SK-N-SH (cell line): ENCODE results near the gene FOXP2. TPM values are rescaled to one million over a fixed set of nuclear protein-coding genes. Genes with fewer than 3 reads are reported as not detected.

Experiments
- CTCF ChIA-PET: fragments of 300-600, 350-600 bp; formaldehyde crosslinking; extraction: SDS; loops from one replicate; lab custom pipeline; 2021; lab: Yijun Ruan, JAX
- POLR2A ChIA-PET: fragments of 350-600 bp; sonication (Branson Sonifier 250); formaldehyde crosslinking; extraction: SDS; loops from one replicate; lab custom pipeline; 2020; ENCODE audit warnings: antibody characterized with exemption, inconsistent platforms; lab: Yijun Ruan, JAX
- DNase-seq: peaks from one replicate; pipeline ENCODE4 v3.0.0; 2012
- H2AFZ ChIP-seq: fragments of 200-600 bp; sonication (generic); 2 replicates; pipeline ENCODE4 v1.8.1; 2016; ENCODE audit warnings: antibody characterized with exemption, mild to moderate bottlenecking, low read depth
- H3F3A ChIP-seq: fragments of 200-600 bp; sonication (generic); replicated peaks from 2 replicates; pipeline ENCODE3; 2016; ENCODE audit warnings: antibody characterized with exemption, mild to moderate bottlenecking; ENCODE audit not compliant: insufficient read depth
- H3K27ac ChIP-seq, 2 experiments: fragments of 200-500 bp in 1 of 2; fragments of 200-600 bp in 1 of 2; sonication (Bioruptor generic) in 1 of 2; sonication (generic), shearing (Covaris generic) in 1 of 2; 2 replicates each; pipeline versions ENCODE4 v1.5.1 to v1.6.1; 2014 to 2016; ENCODE audit warnings: low read depth in 2 of 2, inconsistent platforms in 1 of 2, low read length in 1 of 2, mild to moderate bottlenecking in 1 of 2, mixed read lengths in 1 of 2
- H3K27me3 ChIP-seq: fragments of 200-600 bp; sonication (generic), shearing (Covaris generic); 2 replicates; pipeline ENCODE4 v1.6.1; 2016; ENCODE audit warnings: mixed run types; ENCODE audit not compliant: insufficient read depth
- H3K36me3 ChIP-seq, 2 experiments: fragments of 200-500 bp in 1 of 2; fragments of 200-600 bp in 1 of 2; sonication (Bioruptor generic) in 1 of 2; sonication (generic) in 1 of 2; replicated peaks in 1 of 2; 2 replicates each; pipeline versions ENCODE3 to v1.5.1; 2014 to 2016; ENCODE audit warnings: low read length in 1 of 2, mild to moderate bottlenecking in 1 of 2; ENCODE audit not compliant: insufficient read depth in 2 of 2, control insufficient read depth in 1 of 2
- H3K4me1 ChIP-seq, 2 experiments: fragments of 200-500 bp in 1 of 2; fragments of 200-600 bp in 1 of 2; sonication (Bioruptor generic) in 1 of 2; sonication (generic), shearing (Covaris generic) in 1 of 2; 2 replicates each; pipeline versions ENCODE4 v1.5.1 to v1.6.1; 2014 to 2016; ENCODE audit warnings: low read depth in 1 of 2, low read length in 1 of 2, mixed run types in 1 of 2; ENCODE audit not compliant: insufficient read depth in 2 of 2, control insufficient read depth in 1 of 2
- H3K4me2 ChIP-seq: fragments of 200-600 bp; sonication (generic), shearing (Covaris generic); 2 replicates; pipeline ENCODE4 v1.6.1; 2017; ENCODE audit warnings: mixed run types
- H3K4me3 ChIP-seq, 2 experiments: fragments of 200-500 bp in 1 of 2; fragments of 200-600 bp in 1 of 2; sonication (Bioruptor generic) in 1 of 2; sonication (generic), shearing (Covaris generic) in 1 of 2; 2 replicates each; pipeline versions ENCODE4 v1.5.1 to v1.8.1; 2014 to 2016; ENCODE audit warnings: low read depth in 2 of 2, inconsistent platforms in 1 of 2, low read length in 1 of 2, mild to moderate bottlenecking in 1 of 2, mixed read lengths in 1 of 2, moderate library complexity in 1 of 2
- H3K79me2 ChIP-seq: fragments of 200-600 bp; sonication (generic); 2 replicates; pipeline ENCODE4 v1.8.1; 2017; ENCODE audit warnings: mild to moderate bottlenecking; ENCODE audit not compliant: insufficient read depth
- H3K9ac ChIP-seq: fragments of 200-600 bp; sonication (generic); 2 replicates; pipeline ENCODE4 v1.6.1; 2017; ENCODE audit warnings: mixed run types
- H3K9me2 ChIP-seq: fragments of 200-600 bp; sonication (generic); 2 replicates; pipeline ENCODE4 v1.6.1; 2017; ENCODE audit warnings: mixed run types
- H3K9me3 ChIP-seq: fragments of 200-600 bp; sonication (generic); 2 replicates; pipeline ENCODE4 v1.6.1; 2017; ENCODE audit warnings: mixed run types, mild to moderate bottlenecking, moderate library complexity
- H4K20me1 ChIP-seq: fragments of 200-600 bp; sonication (generic); 2 replicates; pipeline ENCODE4 v1.6.1; 2017; ENCODE audit warnings: mild to moderate bottlenecking, mixed run types; ENCODE audit not compliant: insufficient read depth
- CHD2 ChIP-seq: fragments of 150-350 bp; IDR thresholded peaks from 2 replicates; pipeline ENCODE4 v1.6.1; 2018; ENCODE audit warnings: low read length; ENCODE audit not compliant: partially characterized antibody
- EP300 ChIP-seq, 2 experiments: IDR thresholded peaks; 2 replicates each; pipeline versions ENCODE4 v1.4.0 to v1.6.1; 2012; ENCODE audit warnings: borderline replicate concordance in 1 of 2, low read depth in 1 of 2, low read length in 1 of 2
- EZH2phosphoT487 ChIP-seq: fragments of 200-600 bp; sonication (generic); IDR thresholded peaks from 2 replicates; pipeline ENCODE4 v1.6.1; 2017; ENCODE audit warnings: low read depth, mixed run types, mild to moderate bottlenecking, antibody characterized with exemption, moderate library complexity, borderline replicate concordance
- FOSL2 ChIP-seq: IDR thresholded peaks from 2 replicates; pipeline ENCODE4 v1.4.0; 2012; ENCODE audit warnings: low read depth, mild to moderate bottlenecking, moderate library complexity, borderline replicate concordance
- FOXM1 ChIP-seq: IDR thresholded peaks from 2 replicates; pipeline ENCODE4 v1.4.0; 2012; ENCODE audit warnings: low read depth, mild to moderate bottlenecking
- MAX ChIP-seq: IDR thresholded peaks from 2 replicates; pipeline ENCODE4 v1.4.0; 2012; ENCODE audit warnings: low read depth
- NFIC ChIP-seq: IDR thresholded peaks from 2 replicates; pipeline ENCODE4 v1.4.0; 2012; ENCODE audit warnings: borderline replicate concordance
- PBX3 ChIP-seq: IDR thresholded peaks from 2 replicates; pipeline ENCODE4; 2012
- RAD21 ChIP-seq: IDR thresholded peaks from 2 replicates; pipeline ENCODE4 v1.6.1; 2012; ENCODE audit warnings: mild to moderate bottlenecking, low read length
- RFX5 ChIP-seq: IDR thresholded peaks from 2 replicates; pipeline ENCODE4 v1.6.1; 2012; ENCODE audit warnings: mild to moderate bottlenecking, improper control_type of control experiment, low read length
- SMC3 ChIP-seq: IDR thresholded peaks from 2 replicates; pipeline ENCODE4 v1.6.1; 2012; ENCODE audit warnings: low read depth, low read length, improper control_type of control experiment
- TCF12 ChIP-seq: IDR thresholded peaks from 2 replicates; pipeline ENCODE4 v1.4.0; 2012
- TEAD4 ChIP-seq: IDR thresholded peaks from 2 replicates; pipeline ENCODE4 v1.4.0; 2012; ENCODE audit warnings: mild to moderate bottlenecking, borderline replicate concordance; ENCODE audit not compliant: insufficient read depth
- YY1 ChIP-seq: IDR thresholded peaks from 2 replicates; pipeline ENCODE4 v1.4.0; 2012; ENCODE audit warnings: low read depth, mild to moderate bottlenecking
- WGBS: methylation state at CpG from one replicate; pipeline ENCODE4 v1.1.6; 2017; ENCODE audit warnings: low lambda C conversion rate; 5-methylcytosine and 5-hydroxymethylcytosine counted together
- polyA plus RNA-seq, 3 experiments: library from polyadenylated mRNA; depleted of rRNA; stranded (reverse); fragments of >200 nt; gene quantifications; 2 replicates each; pipeline ENCODE4 v1.2.3, GENCODE V29; 2012
- TF ChIP-seq, protein P1 (sequence below): fragments of 150-350 bp; IDR thresholded peaks from 2 replicates; pipeline ENCODE4 v1.6.1; 2016; ENCODE audit warnings: mild to moderate bottlenecking, low read depth, low read length
- TF ChIP-seq, protein P2 (sequence below): fragments of 200-600 bp; sonication (generic); IDR thresholded peaks from 2 replicates; pipeline ENCODE4 v1.6.1; 2017; ENCODE audit warnings: antibody characterized with exemption, mild to moderate bottlenecking, moderate library complexity

The FOXP2 gene
- polyA plus RNA-seq, 1 of the 3 experiments (the other 2 are of a cell fraction) = not detected

DNA sequence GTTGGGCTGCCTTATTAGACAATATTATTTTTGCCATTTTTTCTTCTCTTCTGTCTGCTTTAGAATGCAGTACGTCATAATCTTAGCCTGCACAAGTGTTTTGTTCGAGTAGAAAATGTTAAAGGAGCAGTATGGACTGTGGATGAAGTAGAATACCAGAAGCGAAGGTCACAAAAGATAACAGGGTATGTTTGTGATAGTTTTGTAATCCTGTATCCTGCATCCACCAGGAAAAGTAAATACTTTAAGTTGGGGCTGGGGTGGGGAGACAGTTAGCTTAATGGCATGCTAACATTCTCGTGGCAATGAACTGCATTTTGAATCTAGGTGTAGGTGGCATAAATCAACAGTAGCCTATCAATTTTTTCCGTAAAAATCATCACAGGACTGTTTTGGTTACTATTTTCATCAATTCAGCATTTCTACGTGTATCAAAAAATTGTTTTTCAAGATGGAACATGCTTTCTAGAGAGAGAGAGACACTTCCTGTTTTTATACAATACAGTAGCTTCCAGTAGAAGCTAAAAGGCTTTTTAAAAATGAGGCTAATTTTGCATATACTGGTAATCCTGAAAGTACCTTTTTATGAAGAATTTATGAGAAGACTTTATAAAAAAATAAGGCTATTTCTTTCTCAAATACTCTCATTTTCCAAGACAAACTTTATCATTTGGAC is 247.5 kb downstream of the FOXP2 start:
- no peaks in the 10 kb centered on the region for H4K20me1 ChIP-seq
- H3K36me3 ChIP-seq = no peaks in the 10 kb centered on the region
- H2AFZ ChIP-seq = no peak overlapping the region
- no peak overlapping the region for H3K4me3 ChIP-seq
- 6% methylated on average over 6 of the region's 6 CpGs for WGBS
- H3K9me2 ChIP-seq = no peaks in the 10 kb centered on the region
- no peaks in the 10 kb centered on the region for H3K79me2 ChIP-seq
- H3K27me3 ChIP-seq = 0 out of 2 replicates have a peak, but pooled peaks cover 5% of the 10 kb centered on the region
- CTCF ChIA-PET = interaction anchor here (1.2 kb wide), 1 partner anchor 34 kb away, joined by 3 read pairs; no protein-coding TSS in a partner anchor
- H3K9ac ChIP-seq = no peak overlapping the region
- H3F3A ChIP-seq = no peaks in the 10 kb centered on the region
- TF ChIP-seq YY1 (no peak), FOXM1 (no peak), NFIC (no peak), EP300 (IDR thresholded peaks at IDR 0.05; ENCODE audit: borderline replicate concordance in 1 of 2, low read depth in 1 of 2, low read length in 1 of 2) (no peak), SMC3 (no peak), CHD2 (no peak), RFX5 (no peak), TEAD4 (no peak), TCF12 (no peak), EZH2phosphoT487 (no peak), MAX (no peak), FOSL2 (no peak)
- TF ChIP-seq, protein P1, sequence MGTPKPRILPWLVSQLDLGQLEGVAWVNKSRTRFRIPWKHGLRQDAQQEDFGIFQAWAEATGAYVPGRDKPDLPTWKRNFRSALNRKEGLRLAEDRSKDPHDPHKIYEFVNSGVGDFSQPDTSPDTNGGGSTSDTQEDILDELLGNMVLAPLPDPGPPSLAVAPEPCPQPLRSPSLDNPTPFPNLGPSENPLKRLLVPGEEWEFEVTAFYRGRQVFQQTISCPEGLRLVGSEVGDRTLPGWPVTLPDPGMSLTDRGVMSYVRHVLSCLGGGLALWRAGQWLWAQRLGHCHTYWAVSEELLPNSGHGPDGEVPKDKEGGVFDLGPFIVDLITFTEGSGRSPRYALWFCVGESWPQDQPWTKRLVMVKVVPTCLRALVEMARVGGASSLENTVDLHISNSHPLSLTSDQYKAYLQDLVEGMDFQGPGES = no peak
- TF ChIP-seq, all 33 proteins: peak for 0
- DNase-seq = no peak
- Histone ChIP-seq H3K4me1 (no peaks in the 10 kb centered on the region; a peak in 1 of 4 replicates), H3K27ac (no peak overlapping the region), H3K9me3 (no peaks in the 10 kb centered on the region), H3K4me2 (no peak overlapping the region)
- POLR2A ChIA-PET = no interaction called here

GRCh38 chr7:114663502-114663901 is 248.9 kb downstream of the FOXP2 start:
- 3% methylated on average over 1 of the region's 1 CpG for WGBS
- no peak overlapping the region for H2AFZ ChIP-seq
- no peaks in the 10 kb centered on the region for H3K36me3 ChIP-seq
- ChIA-PET CTCF (interaction anchor here (1.1 kb wide), 2 partner anchors 10 to 582 kb away, joined by 3 to 5 read pairs; no protein-coding TSS in a partner anchor), POLR2A (no interaction called here)
- no peaks in the 10 kb centered on the region; a peak in 1 of 4 replicates for H3K4me1 ChIP-seq
- H3K4me2 ChIP-seq = no peak overlapping the region
- 0 out of 2 replicates have a peak, but pooled peaks cover 5% of the 10 kb centered on the region for H3K27me3 ChIP-seq
- no peak overlapping the region for H3K9ac ChIP-seq
- H3K27ac ChIP-seq = no peak overlapping the region
- H3K9me2 ChIP-seq = no peaks in the 10 kb centered on the region
- H3K9me3 ChIP-seq = no peaks in the 10 kb centered on the region
- H4K20me1 ChIP-seq = no peaks in the 10 kb centered on the region
- TF ChIP-seq, protein P2, sequence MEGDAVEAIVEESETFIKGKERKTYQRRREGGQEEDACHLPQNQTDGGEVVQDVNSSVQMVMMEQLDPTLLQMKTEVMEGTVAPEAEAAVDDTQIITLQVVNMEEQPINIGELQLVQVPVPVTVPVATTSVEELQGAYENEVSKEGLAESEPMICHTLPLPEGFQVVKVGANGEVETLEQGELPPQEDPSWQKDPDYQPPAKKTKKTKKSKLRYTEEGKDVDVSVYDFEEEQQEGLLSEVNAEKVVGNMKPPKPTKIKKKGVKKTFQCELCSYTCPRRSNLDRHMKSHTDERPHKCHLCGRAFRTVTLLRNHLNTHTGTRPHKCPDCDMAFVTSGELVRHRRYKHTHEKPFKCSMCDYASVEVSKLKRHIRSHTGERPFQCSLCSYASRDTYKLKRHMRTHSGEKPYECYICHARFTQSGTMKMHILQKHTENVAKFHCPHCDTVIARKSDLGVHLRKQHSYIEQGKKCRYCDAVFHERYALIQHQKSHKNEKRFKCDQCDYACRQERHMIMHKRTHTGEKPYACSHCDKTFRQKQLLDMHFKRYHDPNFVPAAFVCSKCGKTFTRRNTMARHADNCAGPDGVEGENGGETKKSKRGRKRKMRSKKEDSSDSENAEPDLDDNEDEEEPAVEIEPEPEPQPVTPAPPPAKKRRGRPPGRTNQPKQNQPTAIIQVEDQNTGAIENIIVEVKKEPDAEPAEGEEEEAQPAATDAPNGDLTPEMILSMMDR = peak; percentile 39
- TF ChIP-seq PBX3 (no peak), RAD21 (peak; percentile 42; the same call in 1 of the 2 replicates)
- no peak for DNase-seq
- no peak overlapping the region for H3K4me3 ChIP-seq
- H3F3A ChIP-seq = no peaks in the 10 kb centered on the region
- H3K79me2 ChIP-seq = no peaks in the 10 kb centered on the region
